HG03439 (cell line): ENCODE data around the gene RBM28.

Source experiments
- ATAC-seq: cut with Tn5 transposase; IDR thresholded peaks from one replicate; pipeline ENCODE4 v1.9.1; 2021; ENCODE audit warnings: mild to moderate bottlenecking, moderate library complexity; ENCODE audit not compliant: unreplicated experiment

RBM28 gene

DNA sequence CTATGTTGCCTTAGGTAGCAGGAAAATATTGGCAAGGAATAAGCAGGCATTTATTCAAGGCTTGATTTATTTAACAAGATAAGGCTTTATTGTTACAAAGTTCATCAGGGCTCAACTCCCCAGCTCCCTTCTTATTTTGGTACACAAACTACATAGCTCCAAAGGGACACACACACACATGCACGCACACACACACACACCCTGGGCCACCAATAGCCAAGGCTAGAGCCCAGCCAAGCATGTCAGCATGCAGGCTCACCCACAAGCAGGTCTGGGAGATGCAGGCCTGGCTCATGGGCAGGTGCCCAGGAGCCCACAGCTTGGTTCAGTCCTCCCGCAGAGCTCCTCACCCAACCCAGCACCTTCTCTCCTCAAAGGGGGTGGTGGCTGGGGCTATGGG lies 79.2 kb downstream of the RBM28 start:
- no peak for ATAC-seq

DNA sequence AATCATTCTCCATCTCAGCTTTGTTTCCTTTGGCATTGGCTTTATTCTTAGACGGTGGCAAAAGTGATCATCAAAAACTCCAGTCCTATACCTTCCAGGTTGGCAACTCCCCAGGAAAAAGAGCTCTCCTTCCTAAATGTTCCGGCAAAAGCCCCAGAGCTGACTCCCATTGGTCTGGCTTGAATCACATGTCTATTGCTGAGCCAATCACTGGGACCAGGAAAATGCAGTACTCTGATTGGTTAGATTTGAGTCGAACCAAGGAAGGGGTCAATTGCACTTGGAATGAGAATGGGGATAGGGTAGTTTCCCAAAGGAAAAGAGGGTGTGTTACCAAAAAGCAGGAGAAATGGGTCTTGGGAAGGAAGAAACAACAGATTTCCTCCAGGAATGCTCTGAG lies 80.3 kb downstream of the RBM28 start:
- no peak for ATAC-seq

DNA sequence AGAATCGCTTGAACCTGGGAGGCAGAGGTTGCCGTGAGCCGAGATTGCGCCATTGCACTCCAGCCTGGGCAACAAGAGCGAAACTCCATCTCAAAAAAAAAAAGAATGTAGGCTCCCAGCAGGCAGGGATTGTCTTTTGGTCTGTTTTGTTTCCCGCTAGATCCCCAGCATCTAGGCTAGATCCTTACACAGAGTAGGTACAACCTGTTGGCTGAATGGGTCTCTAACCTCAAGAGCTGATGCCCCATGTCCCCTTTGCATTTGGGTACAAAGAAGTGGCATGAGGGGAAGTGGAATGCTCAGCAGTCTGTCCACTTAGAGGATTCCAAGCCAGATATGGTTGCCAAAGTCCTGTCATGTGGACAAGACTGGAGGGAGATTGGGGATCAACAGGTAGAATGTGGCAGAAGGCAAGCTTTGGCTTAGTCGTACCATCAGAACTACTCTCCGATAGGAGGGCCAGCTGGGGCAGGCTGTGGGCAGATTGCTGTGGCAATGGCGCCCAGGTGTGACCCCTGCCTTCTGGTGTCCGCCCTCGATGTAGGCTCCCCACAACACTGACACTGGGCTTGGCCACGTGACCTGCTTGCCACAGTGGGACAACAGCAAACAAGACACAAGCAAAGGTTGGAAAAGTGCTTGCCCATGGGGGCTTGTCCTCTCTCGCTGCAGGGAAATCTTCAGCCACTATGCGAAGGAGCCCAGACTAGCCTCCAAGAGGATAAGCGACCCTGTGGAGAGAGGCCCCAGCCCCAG lies 81.3 kb downstream of the RBM28 start:
- no peak for ATAC-seq

DNA sequence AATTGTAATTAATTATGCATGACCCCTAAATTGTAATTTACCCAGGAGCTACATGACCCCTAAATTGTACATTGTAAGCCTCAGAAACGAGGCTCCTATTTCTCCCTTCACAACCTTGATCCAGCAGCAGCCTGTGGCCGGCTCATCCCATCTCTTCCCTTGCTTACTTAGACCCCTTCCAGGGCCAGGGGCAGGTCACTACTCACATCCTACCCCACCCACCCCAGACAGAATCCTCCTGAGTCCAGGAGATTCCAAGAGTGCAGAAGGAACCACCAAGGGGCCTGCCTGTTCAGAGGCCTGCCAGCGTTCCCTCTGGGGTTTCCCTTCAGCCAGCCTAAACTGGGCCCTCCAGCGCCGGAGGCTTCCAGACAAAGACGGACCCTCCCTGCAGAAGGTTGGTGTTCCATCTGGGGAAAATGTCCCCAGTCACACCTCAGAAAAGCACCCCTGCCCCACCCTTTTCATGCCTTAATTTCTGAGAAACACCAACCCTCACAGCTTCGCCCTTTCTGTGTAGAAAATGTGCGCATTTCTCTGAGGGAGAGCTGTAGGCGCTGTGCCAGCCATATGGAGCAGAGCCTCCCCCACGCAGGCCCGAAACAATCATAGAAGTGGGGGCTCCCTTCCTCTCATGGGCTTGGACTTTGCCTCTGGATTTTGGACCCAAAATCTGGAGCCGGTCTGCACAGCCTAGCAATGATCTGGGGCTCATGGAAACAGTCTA lies 83.5 kb downstream of the RBM28 start:
- no peak for ATAC-seq

DNA sequence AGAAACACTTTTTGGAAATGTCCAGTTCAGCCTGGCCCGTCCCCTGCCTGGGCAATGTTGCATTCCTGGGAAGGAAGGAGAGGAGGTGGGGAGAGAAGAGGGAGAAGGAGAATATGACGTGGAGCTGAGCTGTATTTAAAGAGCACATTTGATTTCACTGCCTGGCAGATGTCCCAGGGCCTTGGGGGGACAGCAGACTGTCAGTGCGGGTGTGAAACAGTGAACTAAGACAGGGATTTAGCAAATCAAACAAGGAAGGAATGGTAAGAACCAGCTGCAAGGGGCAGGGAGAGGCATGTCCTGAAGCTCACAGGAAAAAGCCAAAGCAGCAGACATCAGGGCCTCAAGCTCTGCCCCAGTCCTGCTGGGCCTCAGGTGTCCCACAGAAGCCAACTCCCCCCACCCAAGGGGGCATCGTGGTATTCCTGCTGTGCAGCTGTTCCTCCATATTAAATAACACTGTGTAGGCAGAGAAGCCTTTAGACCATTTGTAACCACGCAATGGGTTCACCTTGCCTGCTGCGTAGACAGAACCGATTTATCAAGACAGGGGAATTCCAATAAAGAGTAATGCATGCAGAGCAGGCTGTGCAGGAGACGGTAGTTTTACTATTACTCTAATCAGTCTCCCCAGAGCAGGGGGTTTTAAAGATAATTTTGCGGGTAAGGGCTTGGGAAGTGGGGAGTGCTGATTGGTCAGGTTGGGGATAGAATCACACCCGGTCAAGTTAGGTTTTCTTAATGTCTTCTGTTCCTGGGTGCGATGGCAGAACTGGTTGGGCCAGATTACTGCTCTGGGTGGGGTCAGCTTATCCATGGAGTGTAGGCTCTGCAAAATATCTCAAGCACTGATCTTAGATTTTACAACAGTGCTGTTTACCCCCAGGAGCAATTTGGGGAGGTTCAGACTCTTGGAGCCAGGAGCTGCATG lies 84.3 kb downstream of the RBM28 start:
- ATAC-seq: no peak

DNA sequence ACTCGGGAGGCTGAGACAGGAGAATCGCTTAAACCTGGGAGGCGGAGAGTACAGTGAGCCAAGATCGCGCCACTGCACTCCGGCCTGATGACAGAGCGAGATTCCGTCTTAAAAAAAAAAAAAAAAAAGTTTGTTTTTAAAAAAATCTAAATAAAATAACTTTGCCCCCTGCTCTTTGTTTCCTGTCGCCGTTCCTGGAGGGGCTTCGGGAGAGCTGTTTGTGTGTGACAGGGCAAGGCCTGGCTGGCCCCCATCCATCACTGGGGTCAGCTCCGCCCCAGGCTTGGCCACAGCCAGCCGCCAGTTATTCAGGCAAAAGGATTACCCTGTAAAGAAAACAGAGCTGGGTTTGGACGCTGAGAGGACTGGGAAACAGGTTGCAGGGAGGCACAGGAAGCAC lies 86.2 kb downstream of the RBM28 start:
- no peak for ATAC-seq

DNA sequence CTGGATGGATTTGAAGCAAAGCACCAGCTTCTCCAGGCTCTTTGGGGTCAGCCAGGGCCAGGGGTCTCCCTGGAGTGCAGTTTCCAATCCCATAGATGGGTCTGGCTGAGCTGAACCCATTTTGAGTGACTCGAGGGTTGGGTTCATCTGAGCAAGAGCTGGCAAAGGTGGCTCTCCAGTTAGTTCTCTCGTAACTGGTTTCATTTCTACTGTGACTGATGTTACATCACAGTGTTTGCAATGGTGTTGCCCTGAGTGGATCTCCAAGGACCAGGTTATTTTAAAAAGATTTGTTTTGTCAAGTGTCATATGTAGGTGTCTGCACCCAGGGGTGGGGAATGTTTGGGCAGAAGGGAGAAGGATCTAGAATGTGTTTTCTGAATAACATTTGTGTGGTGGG lies 88.4 kb downstream of the RBM28 start:
- no peak for ATAC-seq

DNA sequence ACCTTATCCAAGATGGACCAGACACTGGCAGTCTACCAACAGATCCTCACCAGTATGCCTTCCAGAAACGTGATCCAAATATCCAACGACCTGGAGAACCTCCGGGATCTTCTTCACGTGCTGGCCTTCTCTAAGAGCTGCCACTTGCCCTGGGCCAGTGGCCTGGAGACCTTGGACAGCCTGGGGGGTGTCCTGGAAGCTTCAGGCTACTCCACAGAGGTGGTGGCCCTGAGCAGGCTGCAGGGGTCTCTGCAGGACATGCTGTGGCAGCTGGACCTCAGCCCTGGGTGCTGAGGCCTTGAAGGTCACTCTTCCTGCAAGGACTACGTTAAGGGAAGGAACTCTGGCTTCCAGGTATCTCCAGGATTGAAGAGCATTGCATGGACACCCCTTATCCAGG lies 89.2 kb downstream of the RBM28 start:
- no peak for ATAC-seq

DNA sequence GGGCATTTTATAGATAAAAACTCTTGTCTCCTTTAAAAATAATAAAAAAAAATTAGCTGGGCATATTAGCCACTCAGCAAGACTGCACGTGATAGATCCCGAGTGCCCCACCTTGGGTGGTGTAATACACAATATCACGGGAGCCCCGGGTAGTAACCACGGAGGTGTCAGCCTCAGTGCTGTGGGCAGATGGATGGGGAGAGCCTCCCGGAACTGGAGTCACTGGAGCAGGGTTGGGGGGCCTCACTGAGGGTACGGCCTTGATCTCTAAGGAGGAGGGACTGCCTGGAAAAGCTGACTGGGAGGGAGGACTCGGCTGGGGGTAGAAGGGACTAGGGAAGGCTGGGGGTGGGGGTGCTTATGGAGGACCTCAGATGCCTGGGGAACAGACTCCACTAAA lies 90.0 kb downstream of the RBM28 start:
- no peak for ATAC-seq

DNA sequence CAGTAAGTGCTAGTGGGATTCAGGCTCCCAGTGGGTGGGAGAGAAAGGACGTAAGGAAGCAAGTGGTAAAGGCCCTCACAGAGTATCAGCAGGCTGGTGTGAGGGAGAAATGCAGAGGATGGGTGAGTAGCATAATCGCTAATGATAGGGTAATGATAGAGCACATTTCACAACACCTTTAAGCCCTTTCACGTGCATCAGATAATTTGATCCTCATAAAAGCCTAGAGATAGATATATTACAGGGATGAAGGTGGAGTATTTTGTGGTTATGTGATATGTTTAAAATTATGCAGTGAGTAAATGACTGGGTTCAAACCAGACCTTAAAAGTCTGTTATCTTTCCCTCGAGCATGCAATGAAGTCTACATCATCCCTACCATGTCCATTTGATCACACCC lies 92.4 kb downstream of the RBM28 start:
- ATAC-seq: no peak
